ENCODE data around the gene MPLKIP. TPM values are rescaled to one million over a fixed set of nuclear protein-coding genes. Genes with fewer than 3 reads are reported as not detected.
"Not testable (repeated sequence)": the region's sequence is repeated elsewhere in the genome, so short reads cannot be mapped to it uniquely, and the experiment has no call there.

MPLKIP gene
- total RNA-seq, 1 donor from 2014 or later: 21.3 TPM

DNA sequence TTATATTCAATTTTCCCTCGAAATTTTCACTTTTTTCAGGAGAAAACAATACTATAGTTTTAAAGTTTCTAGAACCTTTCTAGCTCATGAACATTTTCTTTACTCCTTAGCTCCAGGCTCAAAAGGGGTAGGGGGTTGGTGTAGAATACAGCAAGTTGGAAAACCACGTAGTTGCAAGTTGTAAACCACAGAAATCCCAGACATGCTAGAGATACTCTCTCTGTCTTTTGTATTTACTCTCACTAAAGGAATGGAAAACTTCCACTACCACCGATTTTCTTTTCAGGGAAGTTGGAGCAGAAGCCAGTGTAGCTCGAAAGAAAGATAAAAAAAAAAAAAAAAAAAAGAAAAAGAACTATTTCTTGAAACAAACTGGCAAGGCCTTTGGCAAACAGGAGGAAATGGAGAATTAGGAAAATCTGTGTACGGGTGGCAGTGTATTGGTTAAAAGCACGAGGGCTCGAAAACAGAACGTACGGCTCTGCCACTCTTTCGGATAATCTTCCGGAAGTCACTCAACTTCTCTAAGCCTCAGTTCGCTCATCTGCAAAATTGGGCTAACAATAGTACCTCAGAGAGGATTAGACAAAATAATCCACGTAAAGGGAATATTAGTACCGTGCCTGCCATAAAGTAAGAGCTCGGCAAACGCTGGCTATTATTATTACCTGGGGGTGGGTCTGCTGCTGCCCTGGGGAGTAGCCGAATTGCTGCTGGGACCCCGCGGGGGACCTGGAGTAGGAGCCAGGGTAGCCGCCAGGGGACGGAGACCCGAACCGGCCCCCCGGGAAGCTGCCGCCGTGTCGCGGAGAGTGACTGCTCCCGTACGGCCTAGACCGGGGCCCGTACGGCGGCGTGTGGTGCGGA is 628 bp downstream of the MPLKIP start:
- no peak for DNase-seq (ENCODE audit: low read depth)

DNA sequence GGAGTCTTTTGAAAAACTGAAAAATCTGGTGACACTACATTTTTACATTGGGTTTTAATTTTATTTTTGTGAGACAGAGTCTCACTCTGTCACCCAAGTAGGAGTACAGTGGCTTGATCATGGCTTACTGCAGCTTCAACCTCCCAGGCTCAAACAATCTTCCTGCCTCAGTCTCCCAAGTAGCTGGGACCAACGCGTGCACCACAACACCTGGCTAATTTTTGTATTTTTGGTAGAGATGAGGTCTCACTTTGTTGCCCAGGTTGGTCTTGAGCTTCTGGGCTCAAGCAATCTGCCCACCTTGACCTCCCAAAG is 11.5 kb downstream of the MPLKIP start:
- DNase-seq (ENCODE audit: low read depth): no peak

- DNase-seq (ENCODE audit: low read depth): not testable (repeated sequence)
These were observed 12.1 kb downstream of the MPLKIP start for GRCh38 chr7:40122100-40122939.

- DNase-seq (ENCODE audit: low read depth): peak; percentile 25
These were observed 14.4 kb downstream of the MPLKIP start for GRCh38 chr7:40120020-40120419.

- peak; percentile 23 for DNase-seq (ENCODE audit: low read depth)
These were observed 16.2 kb downstream of the MPLKIP start for GRCh38 chr7:40118201-40118600.

DNA sequence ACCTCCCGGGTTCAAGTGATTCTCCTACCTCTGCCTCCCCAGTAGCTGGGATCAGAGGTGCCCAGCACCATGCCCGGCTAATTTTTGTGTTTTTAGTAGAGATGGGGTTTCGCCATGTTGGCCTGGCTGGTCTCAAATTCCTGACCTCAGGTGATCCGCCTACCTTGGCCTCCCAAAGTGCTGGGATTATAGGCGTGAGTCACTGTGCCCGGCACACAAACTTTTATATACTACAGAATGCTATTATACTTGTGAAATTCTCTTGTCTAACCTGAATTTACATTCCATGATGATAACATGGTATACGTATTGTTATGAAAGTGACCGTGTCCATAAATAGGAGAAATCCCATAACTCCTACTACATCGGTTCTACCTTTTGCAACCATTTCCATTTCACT is 17.2 kb downstream of the MPLKIP start:
- peak; percentile 45 for DNase-seq (ENCODE audit: low read depth)

DNA sequence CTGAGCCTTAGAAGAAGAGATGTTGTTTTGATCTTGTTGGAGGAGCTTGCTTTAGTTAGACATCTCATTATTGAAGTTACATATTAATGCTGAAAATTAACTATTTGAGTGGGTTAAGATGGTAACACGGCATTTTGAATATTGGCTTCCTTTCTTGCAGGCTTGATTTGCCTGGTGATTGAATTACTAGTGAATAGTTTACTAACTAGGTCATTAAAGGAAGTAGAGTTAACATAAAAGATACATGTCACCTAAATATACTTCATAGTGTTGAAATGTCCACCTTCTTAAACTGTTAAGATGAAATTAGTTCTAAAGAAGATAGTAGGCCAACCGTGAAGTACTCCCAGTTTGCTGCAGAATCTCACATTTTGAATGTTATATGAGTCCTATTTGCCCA is 18.5 kb downstream of the MPLKIP start:
- peak; percentile 67 for DNase-seq (ENCODE audit: low read depth)

DNA sequence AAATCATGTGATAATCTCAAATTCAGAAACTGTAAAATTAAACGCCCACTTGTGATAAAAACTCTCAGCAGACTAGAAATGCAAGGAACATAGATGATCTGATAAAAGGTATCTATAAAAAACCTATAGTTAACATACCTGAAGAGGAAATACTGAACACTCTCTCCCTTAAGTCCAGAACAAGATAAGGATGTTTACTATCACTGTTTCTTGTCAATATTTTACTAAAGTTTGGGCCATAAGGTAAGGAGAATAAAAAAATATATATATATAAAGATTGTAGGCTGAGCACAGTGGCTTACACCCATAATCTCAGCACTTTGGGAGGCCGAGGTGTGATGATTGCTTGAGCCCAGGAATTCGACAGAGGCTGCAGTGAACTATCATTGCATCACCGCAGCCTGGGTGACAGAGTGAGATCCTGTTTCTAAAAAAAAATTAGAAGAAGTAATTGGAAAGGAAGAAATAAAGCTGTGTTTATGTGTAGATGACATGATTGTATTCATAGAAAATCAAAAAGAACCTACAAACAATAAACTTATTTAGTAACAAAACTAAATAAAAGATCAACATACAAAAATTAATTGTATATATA is 28.4 kb downstream of the MPLKIP start:
- DNase-seq (ENCODE audit: low read depth): no peak

DNA sequence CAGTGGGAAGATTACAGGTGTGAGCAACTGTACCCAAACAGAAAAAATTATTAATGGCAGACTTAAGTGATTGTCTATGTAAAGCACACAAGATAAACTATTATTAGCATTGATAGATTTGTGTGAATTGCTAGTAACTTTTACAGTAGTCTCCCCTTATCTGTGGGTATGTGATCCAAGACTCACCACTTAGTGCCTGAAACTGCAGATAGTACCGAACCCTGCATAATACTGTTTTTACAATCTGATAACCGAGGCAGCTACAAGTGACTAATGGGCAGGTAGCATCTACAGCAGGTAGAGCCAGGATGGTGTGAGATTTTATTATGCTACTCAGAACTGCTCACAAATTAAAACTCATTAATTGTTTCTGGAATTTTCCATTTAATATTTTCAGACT is 31.5 kb downstream of the MPLKIP start:
- no peak for DNase-seq (ENCODE audit: low read depth)

DNA sequence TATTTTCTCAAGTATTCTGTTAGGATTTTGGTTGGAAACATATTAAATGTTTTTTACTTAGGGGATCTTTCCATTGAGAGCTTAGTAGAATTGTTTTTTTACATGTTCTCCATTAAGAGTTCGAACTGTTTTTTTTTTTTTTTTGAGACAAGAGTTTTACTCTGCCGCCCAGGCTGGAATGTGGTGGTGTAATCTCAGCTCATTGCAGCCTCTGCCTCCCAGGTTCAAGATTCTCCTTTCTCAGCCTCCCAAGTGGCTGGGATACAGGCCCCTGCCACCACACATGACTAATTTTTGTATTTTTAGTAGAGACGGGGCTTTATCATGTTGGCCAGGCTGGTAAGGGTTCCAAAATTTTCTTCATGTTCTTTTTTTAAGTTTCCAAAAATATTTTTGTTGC is 33.2 kb downstream of the MPLKIP start:
- DNase-seq (ENCODE audit: low read depth): no peak

DNA sequence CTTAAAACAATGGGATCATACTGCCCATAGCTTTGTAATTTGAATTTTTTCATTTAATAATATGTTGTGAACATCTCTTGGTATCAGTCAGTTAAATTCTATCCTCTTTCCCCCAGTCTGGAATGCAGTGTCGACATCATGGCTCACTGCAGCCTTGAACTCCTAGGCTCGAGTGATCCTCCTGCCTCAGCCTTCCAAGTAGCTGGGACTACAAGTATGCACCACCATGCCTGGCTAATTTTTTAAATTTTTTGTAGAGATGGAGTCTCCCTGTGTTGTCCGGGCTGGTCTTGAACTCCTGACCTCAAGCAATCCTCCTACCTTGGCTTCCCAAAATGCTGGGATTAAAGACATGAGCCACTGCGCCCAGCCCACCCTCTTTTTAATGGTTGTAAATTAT is 34.6 kb downstream of the MPLKIP start:
- no peak for DNase-seq (ENCODE audit: low read depth)

DNA sequence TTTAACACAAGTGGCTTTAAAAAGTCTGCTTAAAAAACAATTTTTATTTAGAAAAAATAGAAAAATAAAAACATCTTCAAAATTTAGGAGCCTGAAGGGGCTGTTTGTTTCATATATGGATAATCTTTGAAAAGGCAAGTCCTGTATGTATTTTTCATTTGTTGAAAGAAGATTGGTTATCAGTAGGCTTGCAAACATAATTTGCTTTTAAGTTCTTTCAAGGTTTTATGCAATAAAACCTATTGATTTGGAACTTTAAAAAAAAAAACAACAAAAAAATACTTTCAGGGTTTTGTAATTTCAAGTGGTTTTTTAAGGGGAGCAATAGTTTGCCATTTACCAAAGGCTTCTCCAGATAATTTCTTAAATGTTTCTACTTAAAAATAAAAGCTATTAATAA is 35.6 kb downstream of the MPLKIP start:
- no peak for DNase-seq (ENCODE audit: low read depth)

DNA sequence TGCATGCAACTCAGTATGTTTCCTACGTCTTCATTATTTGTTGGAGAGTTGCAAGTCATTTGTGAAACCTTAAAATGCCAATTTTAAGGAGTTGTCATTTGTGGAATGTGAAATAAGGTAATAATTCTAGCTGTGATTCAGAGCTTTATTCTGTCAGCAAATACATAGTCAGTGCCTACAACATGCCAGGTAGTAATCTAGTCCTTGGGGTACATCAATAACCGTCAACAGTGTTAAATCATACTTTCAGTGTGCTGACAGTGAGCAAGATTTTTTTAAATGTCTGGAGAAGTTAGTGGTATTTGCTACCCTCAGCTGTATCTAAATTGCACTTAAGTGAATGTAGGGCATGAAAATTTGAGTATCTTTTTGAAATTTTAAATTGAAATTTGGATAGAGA is 36.7 kb downstream of the MPLKIP start:
- no peak for DNase-seq (ENCODE audit: low read depth)

DNA sequence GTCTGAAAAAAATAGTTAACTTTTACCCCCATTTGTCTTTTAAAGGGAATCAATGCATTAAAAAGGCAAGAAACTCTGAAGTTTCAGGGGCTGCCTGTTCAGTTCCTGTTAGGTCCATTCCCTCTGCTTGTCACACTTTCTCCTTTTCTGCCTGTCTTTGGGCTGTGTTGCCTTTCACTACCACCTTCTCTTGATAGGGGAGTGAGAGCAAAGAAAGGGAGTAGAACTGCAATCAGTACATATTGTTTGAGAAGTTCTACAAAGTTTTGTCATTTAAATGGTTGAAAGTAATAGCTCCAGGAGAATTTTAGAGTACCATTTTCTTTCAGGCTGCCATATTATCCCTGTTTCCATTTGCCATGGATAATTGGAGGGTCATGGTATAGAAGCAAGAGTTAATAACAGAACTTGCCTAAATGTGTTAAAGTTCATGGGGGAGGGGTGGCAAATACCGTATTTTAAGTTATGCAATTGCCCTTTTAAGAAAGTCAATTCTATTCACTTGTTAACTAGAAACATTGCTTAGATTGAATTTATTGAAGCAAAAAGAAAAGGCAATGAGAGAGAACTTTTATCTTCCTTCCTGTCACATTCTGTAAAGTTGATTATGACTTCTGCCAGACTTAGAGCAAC is 38.6 kb downstream of the MPLKIP start:
- no peak for DNase-seq (ENCODE audit: low read depth)

GRCh38 chr7:40095230-40095629 is 39.2 kb downstream of the MPLKIP start:
- no peak for DNase-seq (ENCODE audit: low read depth)

DNA sequence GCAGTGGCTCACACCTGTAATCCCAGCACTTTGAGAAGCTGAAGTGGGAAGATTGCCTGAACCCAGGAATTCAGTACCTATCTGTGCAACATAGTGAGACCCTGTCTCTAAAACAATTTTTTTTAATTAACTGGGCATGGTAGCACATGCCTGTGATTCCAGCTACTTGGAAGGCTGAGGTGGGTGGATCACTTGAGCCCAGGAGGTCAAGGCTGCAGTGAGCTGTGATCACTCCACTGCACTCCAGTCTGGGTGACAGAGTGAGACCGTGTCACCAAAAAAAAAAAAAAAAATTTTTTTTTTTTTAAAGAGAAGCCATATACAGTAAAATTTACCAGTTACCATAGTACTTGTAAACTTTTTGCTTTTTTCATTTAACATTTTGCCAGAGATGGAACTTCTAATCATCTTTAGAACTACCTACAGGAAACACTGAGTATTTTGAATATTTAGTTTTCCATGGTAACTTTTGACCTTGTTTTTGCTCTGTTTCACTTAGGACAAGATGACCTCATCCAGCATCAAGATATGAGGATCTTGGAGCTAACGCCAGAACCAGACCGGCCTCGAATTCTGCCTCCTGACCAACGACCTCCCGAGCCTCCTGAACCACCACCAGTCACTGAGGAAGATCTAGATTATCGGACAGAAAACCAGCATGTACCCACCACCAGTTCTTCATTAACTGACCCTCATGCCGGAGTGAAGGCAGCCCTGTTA is 40.6 kb downstream of the MPLKIP start:
- no peak for DNase-seq (ENCODE audit: low read depth)

- DNase-seq (ENCODE audit: low read depth): no peak
These were observed 42.2 kb downstream of the MPLKIP start for GRCh38 chr7:40092182-40092581.

- DNase-seq (ENCODE audit: low read depth): no peak
These were observed 56.6 kb downstream of the MPLKIP start for GRCh38 chr7:40077849-40078248.
